Measurements from ENCODE around the gene ADAMTSL2.

DNA sequence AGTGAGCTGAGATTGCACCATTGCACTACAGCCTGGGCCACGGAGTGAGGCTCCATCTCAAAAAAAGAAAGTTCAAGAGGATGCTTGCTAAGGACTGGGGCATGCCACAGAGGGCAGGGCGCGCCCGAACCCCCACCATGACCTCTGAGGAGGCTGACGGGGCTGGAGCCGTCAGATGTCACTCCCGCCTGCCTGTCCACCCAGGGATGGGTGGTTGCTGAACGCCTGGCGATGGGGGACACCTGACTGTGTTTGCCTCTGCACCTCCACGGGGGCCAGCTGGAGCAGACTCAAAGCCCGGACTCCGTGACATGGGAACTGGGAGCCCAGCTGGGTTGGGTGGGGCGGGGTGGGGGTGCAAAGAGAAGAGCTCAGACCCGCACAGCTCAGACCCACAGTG lies 31.9 kb downstream of the ADAMTSL2 start:
- no peak for TF ChIP-seq EGR1 (IDR thresholded peaks at IDR 0.05; ENCODE audit: low read depth in 2 of 2)
- no peak for TF ChIP-seq YY1 (IDR thresholded peaks at IDR 0.05)
- TF ChIP-seq, protein P1, sequence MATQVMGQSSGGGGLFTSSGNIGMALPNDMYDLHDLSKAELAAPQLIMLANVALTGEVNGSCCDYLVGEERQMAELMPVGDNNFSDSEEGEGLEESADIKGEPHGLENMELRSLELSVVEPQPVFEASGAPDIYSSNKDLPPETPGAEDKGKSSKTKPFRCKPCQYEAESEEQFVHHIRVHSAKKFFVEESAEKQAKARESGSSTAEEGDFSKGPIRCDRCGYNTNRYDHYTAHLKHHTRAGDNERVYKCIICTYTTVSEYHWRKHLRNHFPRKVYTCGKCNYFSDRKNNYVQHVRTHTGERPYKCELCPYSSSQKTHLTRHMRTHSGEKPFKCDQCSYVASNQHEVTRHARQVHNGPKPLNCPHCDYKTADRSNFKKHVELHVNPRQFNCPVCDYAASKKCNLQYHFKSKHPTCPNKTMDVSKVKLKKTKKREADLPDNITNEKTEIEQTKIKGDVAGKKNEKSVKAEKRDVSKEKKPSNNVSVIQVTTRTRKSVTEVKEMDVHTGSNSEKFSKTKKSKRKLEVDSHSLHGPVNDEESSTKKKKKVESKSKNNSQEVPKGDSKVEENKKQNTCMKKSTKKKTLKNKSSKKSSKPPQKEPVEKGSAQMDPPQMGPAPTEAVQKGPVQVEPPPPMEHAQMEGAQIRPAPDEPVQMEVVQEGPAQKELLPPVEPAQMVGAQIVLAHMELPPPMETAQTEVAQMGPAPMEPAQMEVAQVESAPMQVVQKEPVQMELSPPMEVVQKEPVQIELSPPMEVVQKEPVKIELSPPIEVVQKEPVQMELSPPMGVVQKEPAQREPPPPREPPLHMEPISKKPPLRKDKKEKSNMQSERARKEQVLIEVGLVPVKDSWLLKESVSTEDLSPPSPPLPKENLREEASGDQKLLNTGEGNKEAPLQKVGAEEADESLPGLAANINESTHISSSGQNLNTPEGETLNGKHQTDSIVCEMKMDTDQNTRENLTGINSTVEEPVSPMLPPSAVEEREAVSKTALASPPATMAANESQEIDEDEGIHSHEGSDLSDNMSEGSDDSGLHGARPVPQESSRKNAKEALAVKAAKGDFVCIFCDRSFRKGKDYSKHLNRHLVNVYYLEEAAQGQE (IDR thresholded peaks at IDR 0.05) = no peak
- TF ChIP-seq, protein P2, sequence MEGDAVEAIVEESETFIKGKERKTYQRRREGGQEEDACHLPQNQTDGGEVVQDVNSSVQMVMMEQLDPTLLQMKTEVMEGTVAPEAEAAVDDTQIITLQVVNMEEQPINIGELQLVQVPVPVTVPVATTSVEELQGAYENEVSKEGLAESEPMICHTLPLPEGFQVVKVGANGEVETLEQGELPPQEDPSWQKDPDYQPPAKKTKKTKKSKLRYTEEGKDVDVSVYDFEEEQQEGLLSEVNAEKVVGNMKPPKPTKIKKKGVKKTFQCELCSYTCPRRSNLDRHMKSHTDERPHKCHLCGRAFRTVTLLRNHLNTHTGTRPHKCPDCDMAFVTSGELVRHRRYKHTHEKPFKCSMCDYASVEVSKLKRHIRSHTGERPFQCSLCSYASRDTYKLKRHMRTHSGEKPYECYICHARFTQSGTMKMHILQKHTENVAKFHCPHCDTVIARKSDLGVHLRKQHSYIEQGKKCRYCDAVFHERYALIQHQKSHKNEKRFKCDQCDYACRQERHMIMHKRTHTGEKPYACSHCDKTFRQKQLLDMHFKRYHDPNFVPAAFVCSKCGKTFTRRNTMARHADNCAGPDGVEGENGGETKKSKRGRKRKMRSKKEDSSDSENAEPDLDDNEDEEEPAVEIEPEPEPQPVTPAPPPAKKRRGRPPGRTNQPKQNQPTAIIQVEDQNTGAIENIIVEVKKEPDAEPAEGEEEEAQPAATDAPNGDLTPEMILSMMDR (IDR thresholded peaks at IDR 0.05; ENCODE audit: low read depth, low read length, missing input control) = no peak
- TF ChIP-seq FOXA1 (IDR thresholded peaks at IDR 0.05) = no peak
- TF ChIP-seq, protein P3, sequence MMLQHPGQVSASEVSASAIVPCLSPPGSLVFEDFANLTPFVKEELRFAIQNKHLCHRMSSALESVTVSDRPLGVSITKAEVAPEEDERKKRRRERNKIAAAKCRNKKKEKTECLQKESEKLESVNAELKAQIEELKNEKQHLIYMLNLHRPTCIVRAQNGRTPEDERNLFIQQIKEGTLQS (IDR thresholded peaks at IDR 0.05) = no peak
- no peak for TF ChIP-seq TAF1 (conservative IDR thresholded peaks at IDR 0.05)
- TF ChIP-seq NR2F2 (IDR thresholded peaks at IDR 0.05) = no peak
- no peak for TF ChIP-seq MAX (IDR thresholded peaks at IDR 0.05)
- TF ChIP-seq GABPA (IDR thresholded peaks at IDR 0.05 in 1 of 2, conservative IDR thresholded peaks at IDR 0.05 in 1 of 2) = no peak
- TF ChIP-seq RAD21 (IDR thresholded peaks at IDR 0.05) = no peak
- TF ChIP-seq JUND (IDR thresholded peaks at IDR 0.05) = no peak
